Measurements from ENCODE around the gene CHP1. TPM values are rescaled to one million over a fixed set of nuclear protein-coding genes. Genes with fewer than 3 reads are reported as not detected.

Gene CHP1
- total and polyA plus RNA-seq, 2 of the 8 experiments (the other 6 are each of a cell fraction or from before 2014, with no cell fraction given) = 45.2 to 89.0 TPM

DNA sequence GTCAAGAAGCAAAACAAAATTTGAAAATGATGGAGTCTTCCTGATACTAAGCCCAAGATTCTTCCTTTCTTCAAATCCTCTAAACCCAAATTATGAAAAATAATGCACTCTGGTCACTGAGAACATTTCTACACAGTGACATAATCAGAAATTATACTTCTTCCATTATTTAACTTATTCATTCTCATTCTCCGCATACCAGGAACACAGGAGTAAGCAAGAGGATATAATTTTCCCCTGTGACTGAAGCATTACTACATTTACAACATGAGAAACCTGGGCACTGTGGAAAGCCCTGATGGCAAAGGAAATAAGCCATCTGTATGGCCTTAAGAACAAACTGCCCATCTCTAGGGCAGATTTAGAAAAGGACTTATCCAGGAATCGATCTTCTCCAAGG lies 47.5 kb upstream of the CHP1 start:
- Histone ChIP-seq H3K23ac (ENCODE audit: insufficient read length) (no peak overlapping the region), H2BK120ac (replicated peaks; ENCODE audit: low read depth, low read length) (no peak overlapping the region), H2BK20ac (ENCODE audit: low read length) (no peak overlapping the region), H3K4me2 (ENCODE audit: insufficient read depth in 1 of 2, low read depth in 2 of 2, low read length in 2 of 2) (no peak overlapping the region), H3K56ac (replicated peaks; ENCODE audit: insufficient read length, low read depth, low read length) (no peak overlapping the region), H4K8ac (ENCODE audit: extremely low read depth, insufficient read depth, low read length) (no peak overlapping the region), H2AK5ac (ENCODE audit: low read depth, low read length) (no peak overlapping the region), H2AFZ (ENCODE audit: low read length) (peak overlapping the region; percentile 56; the same call in 1 of the 2 replicates), H3K27me3 (replicated peaks in 1 of 4; ENCODE audit: control insufficient read depth in 3 of 4, extremely low read depth in 1 of 4, insufficient read depth in 3 of 4, low read length in 3 of 4) (no peaks in the 10 kb centered on the region), H3K4ac (replicated peaks; ENCODE audit: insufficient read length, low read depth, low read length) (no peak overlapping the region), H4K20me1 (replicated peaks in 1 of 2; ENCODE audit: control insufficient read depth in 1 of 2, insufficient read depth in 2 of 2, low read length in 2 of 2) (no peaks in the 10 kb centered on the region), H3K36me3 (ENCODE audit: control insufficient read depth in 2 of 4, insufficient read depth in 4 of 4, low read length in 3 of 4) (no peaks in the 10 kb centered on the region), H4K5ac (ENCODE audit: insufficient read length, low read depth, low read length) (no peak overlapping the region), H3K79me2 (ENCODE audit: control insufficient read depth in 1 of 2, insufficient read depth in 2 of 2, low read length in 2 of 2) (no peaks in the 10 kb centered on the region), H2BK12ac (ENCODE audit: low read depth, low read length) (no peak overlapping the region), H4K91ac (replicated peaks; ENCODE audit: insufficient read length, low read length) (no peak overlapping the region), H3K4me3 (ENCODE audit: extremely low read depth in 1 of 4, insufficient read depth in 2 of 4, low read depth in 3 of 4, low read length in 4 of 4) (no peak overlapping the region), H2BK15ac (ENCODE audit: low read length) (no peak overlapping the region), H3K18ac (ENCODE audit: extremely low read depth, low read length) (no peak overlapping the region), H2BK5ac (ENCODE audit: low read depth, low read length) (no peak overlapping the region), H3K4me1 (replicated peaks in 1 of 4; ENCODE audit: control insufficient read depth in 3 of 4, insufficient read depth in 4 of 4, low read length in 3 of 4) (peaks cover 0 to 3% (median 1%) of the 10 kb centered on the region in 4 experiments; a peak in 4 of 7 replicates), H3K79me1 (ENCODE audit: low read depth, low read length) (no peaks in the 10 kb centered on the region), H3K9me3 (ENCODE audit: insufficient read depth in 2 of 2, low read depth in 1 of 2, low read length in 1 of 2) (no peaks in the 10 kb centered on the region), H3K27ac (ENCODE audit: low read depth, low read length) (no peak overlapping the region), H3K14ac (ENCODE audit: insufficient read length) (no peak overlapping the region), H3K23me2 (ENCODE audit: low read depth, low read length) (no peaks in the 10 kb centered on the region), H3K9ac (replicated peaks in 1 of 4; ENCODE audit: extremely low read depth in 1 of 4, low read depth in 3 of 4, low read length in 3 of 4) (no peak overlapping the region)
- DNase-seq (ENCODE audit: low read depth in 1 of 2, low spot score in 2 of 2) (no peak), FAIRE-seq (no peak)
- CTCF ChIA-PET (ENCODE audit: partially characterized antibody) = interaction anchor here (1.3 kb wide), 1 partner anchor 280 kb away, joined by 4 read pairs; no protein-coding TSS in a partner anchor
- 86% methylated on average over 2 of the region's 2 CpGs; no CpG with 5 or more reads in 1 of the 2 experiments for WGBS, 2 experiments (ENCODE audit: extremely low coverage in 1 of 2, insufficient coverage in 1 of 2, insufficient read length in 1 of 2, insufficient replicate concordance in 2 of 2, low coverage in 1 of 2, low lambda C conversion rate in 2 of 2, missing lambda C conversion rate in 1 of 2)
- no peak for TF ChIP-seq SRF (IDR thresholded peaks at IDR 0.05; ENCODE audit: low read depth, low read length)
- no peak for TF ChIP-seq SUZ12 (IDR thresholded peaks at IDR 0.05; ENCODE audit: low read length)
- no peak for TF ChIP-seq RAD21 (IDR thresholded peaks at IDR 0.05 in 1 of 2, conservative IDR thresholded peaks at IDR 0.05 in 1 of 2; ENCODE audit: low read depth in 2 of 2, low read length in 2 of 2)
- no peak for TF ChIP-seq SIX5 (IDR thresholded peaks at IDR 0.05; ENCODE audit: low read depth, low read length)
- no peak for TF ChIP-seq GABPA (IDR thresholded peaks at IDR 0.05; ENCODE audit: borderline replicate concordance, insufficient read depth, low read length)
- TF ChIP-seq EP300 (IDR thresholded peaks at IDR 0.05; ENCODE audit: borderline replicate concordance in 1 of 2, low read depth in 2 of 2, low read length in 2 of 2) = no peak
- TF ChIP-seq, protein P1, sequence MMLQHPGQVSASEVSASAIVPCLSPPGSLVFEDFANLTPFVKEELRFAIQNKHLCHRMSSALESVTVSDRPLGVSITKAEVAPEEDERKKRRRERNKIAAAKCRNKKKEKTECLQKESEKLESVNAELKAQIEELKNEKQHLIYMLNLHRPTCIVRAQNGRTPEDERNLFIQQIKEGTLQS (IDR thresholded peaks at IDR 0.05; ENCODE audit: insufficient read depth, low read depth, low read length) = no peak
- TF ChIP-seq PHF8 (conservative IDR thresholded peaks at IDR 0.05; ENCODE audit: low read depth, low read length) = no peak
- TF ChIP-seq POLR2A (IDR thresholded peaks at IDR 0.05; ENCODE audit: control extremely low read depth in 1 of 2, low read depth in 2 of 2, low read length in 2 of 2) = no peak
- no peak for TF ChIP-seq POLR2AphosphoS5 (IDR thresholded peaks at IDR 0.05; ENCODE audit: low read depth, low read length)
- POLR2A ChIA-PET (ENCODE audit: partially characterized antibody) = interaction anchor here (1.0 kb wide), 1 partner anchor 67 kb away, joined by 3 read pairs; the partner anchor contains the start of gene INO80
